Epithelial cell of prostate (primary cell): ENCODE results near the gene C1R.
"Not testable (repeated sequence)": the region's sequence is repeated elsewhere in the genome, so short reads cannot be mapped to it uniquely, and the experiment has no call there.

Experiments
- DNase-seq: peaks from one replicate; pipeline ENCODE4 v3.0.0-alpha.2; 2011; ENCODE audit warnings: low read depth, low spot score
- H3K27ac ChIP-seq: fragments of 450-650 bp; 2 replicates; pipeline ENCODE4 v1.5.1; 2017; ENCODE audit warnings: mild to moderate bottlenecking

C1R gene

GRCh38 chr12:7046383-7047105 lies 45.7 kb downstream of the C1R start:
- no peak overlapping the region for H3K27ac ChIP-seq
- DNase-seq, result no peak

- no peak overlapping the region for H3K27ac ChIP-seq
- DNase-seq, result no peak
These were observed 46.3 kb downstream of the C1R start for GRCh38 chr12:7045913-7046312.

DNA sequence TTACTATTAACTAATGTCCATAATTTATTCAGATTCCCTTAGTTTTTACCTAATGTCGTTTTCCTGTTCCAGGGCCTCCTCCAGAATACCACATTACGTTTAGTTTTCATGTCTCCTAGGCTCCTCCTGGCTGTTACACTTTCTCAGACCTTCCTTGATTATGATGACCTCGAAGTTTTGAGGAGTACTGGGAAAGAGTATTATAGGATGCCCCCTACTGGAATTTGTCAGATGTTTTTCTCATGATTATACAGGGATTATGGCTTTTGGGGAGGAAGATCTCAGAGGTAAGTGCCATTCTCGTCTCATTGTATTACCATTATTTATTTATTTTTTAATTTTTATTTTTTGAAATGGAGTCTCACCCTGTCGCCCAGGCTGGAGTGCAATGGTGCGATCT lies 49.4 kb downstream of the C1R start:
- DNase-seq, result no peak
- no peak overlapping the region for H3K27ac ChIP-seq

GRCh38 chr12:7039403-7039802 lies 52.8 kb downstream of the C1R start:
- peak overlapping the region; percentile 27 for H3K27ac ChIP-seq
- peak; percentile 53 for DNase-seq

DNA sequence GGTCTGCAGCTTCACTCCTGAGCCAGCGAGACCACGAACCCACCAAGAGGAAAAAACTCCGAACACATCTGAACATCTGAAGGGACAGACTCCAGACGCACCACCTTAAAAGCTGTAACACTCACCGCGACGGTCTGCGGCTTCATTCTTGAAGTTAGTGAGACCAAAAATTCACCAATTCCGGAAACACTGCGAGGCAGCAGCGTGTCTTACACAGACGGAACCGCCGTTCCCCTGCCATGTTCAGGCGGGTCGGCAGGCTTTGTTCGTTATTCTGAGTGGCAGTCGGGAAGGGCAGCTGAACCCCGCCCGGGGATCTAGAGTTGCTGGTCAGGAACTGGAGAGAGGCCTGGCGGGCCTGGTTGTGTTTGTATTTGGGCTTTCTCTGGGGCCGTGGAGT lies 53.7 kb downstream of the C1R start:
- no peak overlapping the region for H3K27ac ChIP-seq
- no peak for DNase-seq

DNA sequence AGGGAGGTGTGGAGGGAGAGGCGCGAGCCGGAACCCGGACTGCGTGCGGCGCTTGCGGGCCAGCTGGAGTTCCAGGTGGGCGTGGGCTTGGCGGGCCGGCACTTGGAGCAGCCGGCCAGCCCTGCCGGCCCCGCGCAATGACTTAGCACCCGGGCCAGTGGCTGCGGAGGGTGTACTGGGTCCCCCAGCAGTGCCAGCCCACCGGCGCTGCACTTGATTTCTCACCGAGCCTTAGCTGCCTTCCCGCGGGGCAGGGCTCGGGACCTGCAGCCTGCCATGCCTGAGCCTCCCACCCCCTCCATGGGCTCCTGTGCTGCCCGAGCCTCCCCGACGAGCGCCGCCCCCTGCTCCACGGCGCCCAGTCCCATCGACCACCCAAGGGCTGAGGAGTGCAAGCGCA lies 54.8 kb downstream of the C1R start:
- H3K27ac ChIP-seq, DNase-seq: not testable (repeated sequence)

- DNase-seq, result no peak
These were observed 56.8 kb downstream of the C1R start for GRCh38 chr12:7035463-7035862.

GRCh38 chr12:7034464-7034863 lies 57.8 kb downstream of the C1R start:
- no peak for DNase-seq
- no peak overlapping the region for H3K27ac ChIP-seq

More at GRCh38 chr12:7035463-7035862, 56.8 kb downstream of the C1R start:
- H3K27ac ChIP-seq, result no peak overlapping the region

GRCh38 chr12:7032990-7033389 lies 59.3 kb downstream of the C1R start:
- DNase-seq, result no peak

DNA sequence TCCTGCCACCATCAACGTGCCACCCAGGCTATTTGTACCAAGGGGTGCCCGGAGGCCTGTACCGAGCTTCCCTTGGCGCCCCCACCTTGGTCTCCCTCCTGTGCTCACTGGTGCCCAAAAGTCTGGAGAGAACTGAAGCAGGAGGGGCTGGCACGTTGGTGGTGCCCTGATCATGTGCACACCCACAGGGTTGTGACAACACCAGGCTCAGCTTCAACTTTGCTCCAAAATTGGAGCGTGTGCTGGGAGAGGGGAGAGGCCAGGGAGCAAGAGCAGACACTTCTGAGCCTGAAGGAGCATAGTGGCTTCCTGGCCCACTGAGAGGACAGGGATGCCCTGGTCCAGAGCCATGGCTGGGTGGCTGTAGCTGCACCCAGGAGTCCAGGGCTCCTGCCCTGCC lies 60.9 kb downstream of the C1R start:
- DNase-seq, result no peak
- H3K27ac ChIP-seq, result no peak overlapping the region

More at GRCh38 chr12:7032990-7033389, 59.3 kb downstream of the C1R start:
- H3K27ac ChIP-seq, result no peak overlapping the region
